A549 (cell line): Measurements from ENCODE around the gene TAS2R4. TPM values are rescaled to one million over a fixed set of nuclear protein-coding genes. Genes with fewer than 3 reads are reported as not detected.

Source experiments
- ATOH8 ChIP-seq: fragments of 250-450 bp; sonication (Bioruptor Pico); IDR thresholded peaks from 2 replicates; pipeline ENCODE4 v1.5.0; 2020; ENCODE audit warnings: low read depth, mild to moderate bottlenecking, moderate library complexity
- BHLHE40 ChIP-seq: IDR thresholded peaks from 2 replicates; pipeline ENCODE4 v1.6.1; 2012; ENCODE audit warnings: low read depth, low read length, inconsistent platforms
- CBX8 ChIP-seq: fragments of 200-600 bp; sonication (generic); IDR thresholded peaks from 2 replicates; pipeline ENCODE4 v1.6.1; 2016
- CEBPB ChIP-seq, 2 experiments: fragments of >200 bp in 1 of 2; sonication (Bioruptor Twin) in 1 of 2; formaldehyde crosslinking in 1 of 2; IDR thresholded peaks; 2 replicates each; pipeline ENCODE4 v1.6.1; 2012 to 2016
- CHD4 ChIP-seq: fragments of 200-600 bp; sonication (generic); IDR thresholded peaks from 2 replicates; pipeline ENCODE4 v1.6.1; 2016; ENCODE audit warnings: antibody characterized with exemption, mild to moderate bottlenecking, borderline replicate concordance
- EHF ChIP-seq: fragments of 250-450 bp; sonication (Bioruptor Pico); IDR thresholded peaks from 2 replicates; pipeline ENCODE4 v1.5.0; 2020; ENCODE audit warnings: mild to moderate bottlenecking
- ELK1 ChIP-seq: fragments of 150-350 bp; IDR thresholded peaks from 2 replicates; pipeline ENCODE4 v1.6.1; 2014; ENCODE audit warnings: low read depth, mild to moderate bottlenecking, low read length
- EP300 ChIP-seq, 2 experiments: fragments of >200 bp; sonication (Bioruptor Twin); formaldehyde crosslinking; IDR thresholded peaks; 2 replicates in 1 of 2; 3 replicates in 1 of 2; pipeline ENCODE4 v1.6.1; 2016 to 2017
- ESRRA ChIP-seq: fragments of 150-350 bp; IDR thresholded peaks from 2 replicates; pipeline ENCODE4 v1.6.1; 2014; ENCODE audit warnings: mild to moderate bottlenecking, low read length, borderline replicate concordance
- FOXS1 ChIP-seq: fragments of 250-450 bp; sonication (Bioruptor Pico); IDR thresholded peaks from 2 replicates; pipeline ENCODE4 v1.5.0; 2020; ENCODE audit warnings: mild to moderate bottlenecking, moderate library complexity
- HDAC2 ChIP-seq: fragments of 200-600 bp; sonication (generic); IDR thresholded peaks from 2 replicates; pipeline ENCODE4 v1.6.1; 2016
- HOXB13 ChIP-seq: fragments of 250-450 bp; sonication (Bioruptor Pico); IDR thresholded peaks from 2 replicates; pipeline ENCODE4 v1.5.0; 2020; ENCODE audit warnings: low read depth, mild to moderate bottlenecking, moderate library complexity
- HOXB5 ChIP-seq: fragments of 250-450 bp; sonication (Bioruptor Pico); IDR thresholded peaks from 2 replicates; pipeline ENCODE4 v1.5.0; 2020; ENCODE audit warnings: mild to moderate bottlenecking, moderate library complexity
- KDM5A ChIP-seq: fragments of 200-600 bp; sonication (generic); IDR thresholded peaks from 2 replicates; pipeline ENCODE4 v1.6.1; 2016; ENCODE audit warnings: antibody characterized with exemption, mild to moderate bottlenecking
- NFE2L2 ChIP-seq: fragments of 150-350 bp; conservative IDR thresholded peaks from 2 replicates; pipeline ENCODE4 v1.6.1; 2014; ENCODE audit warnings: low read length
- POLR2AphosphoS2 ChIP-seq: conservative IDR thresholded peaks from 2 replicates; pipeline ENCODE4 v1.6.1; 2012; ENCODE audit warnings: low read length, improper control_type of control experiment, inconsistent platforms
- RAD21 ChIP-seq, 2 experiments: fragments of >200 bp in 1 of 2; sonication (Bioruptor Twin) in 1 of 2; formaldehyde crosslinking in 1 of 2; IDR thresholded peaks in 1 of 2; conservative IDR thresholded peaks in 1 of 2; 2 replicates in 1 of 2; 3 replicates in 1 of 2; pipeline ENCODE4 v1.6.1; 2012 to 2018; ENCODE audit warnings: inconsistent platforms in 1 of 2
- RFX5 ChIP-seq: fragments of 450-650 bp; IDR thresholded peaks from 2 replicates; pipeline ENCODE4 v1.7.1; 2014; ENCODE audit warnings: antibody characterized with exemption, mild to moderate bottlenecking, moderate library complexity
- RNF2 ChIP-seq: fragments of 200-600 bp; sonication (generic); IDR thresholded peaks from 2 replicates; pipeline ENCODE4 v1.6.1; 2016; ENCODE audit warnings: low read depth, mild to moderate bottlenecking, antibody characterized with exemption, moderate library complexity, borderline replicate concordance
- SMC3 ChIP-seq: fragments of >200 bp; sonication (Bioruptor Twin); formaldehyde crosslinking; IDR thresholded peaks from 3 replicates; pipeline ENCODE4 v1.6.1; 2018; ENCODE audit warnings: inconsistent platforms
- TFCP2L1 ChIP-seq: fragments of 250-450 bp; sonication (Bioruptor Pico); IDR thresholded peaks from 2 replicates; pipeline ENCODE4 v1.5.0; 2021; ENCODE audit warnings: mild to moderate bottlenecking
- USF2 ChIP-seq: fragments of 450-650 bp; IDR thresholded peaks from 2 replicates; pipeline ENCODE4 v1.6.1; 2014; ENCODE audit warnings: antibody characterized with exemption
- ZC3H11A ChIP-seq: fragments of 450-650 bp; IDR thresholded peaks from 2 replicates; pipeline ENCODE4 v1.6.1; 2014; ENCODE audit warnings: antibody characterized with exemption, mild to moderate bottlenecking
- ZNF302 ChIP-seq: fragments of 250-450 bp; sonication (Bioruptor Pico); IDR thresholded peaks from 2 replicates; pipeline ENCODE4 v1.9.0; 2021; ENCODE audit warnings: inconsistent platforms, mild to moderate bottlenecking, moderate library complexity
- polyA plus RNA-seq, 4 experiments: library from polyadenylated mRNA; depleted of rRNA in 3 of 4; stranded (reverse); fragments of >200 nt; fragmentation: RNase III in 1 of 4; extraction: RNeasy Plus Mini Kit Qiagen cat#74134 plus additional on column Dnase treatment in 1 of 4; gene quantifications; 2 replicates in 3 of 4; 3 replicates in 1 of 4; pipeline ENCODE4 v1.2.3, GENCODE V29; 2011 to 2017
- TF ChIP-seq, protein P1 (sequence below): fragments of >200 bp; sonication (Bioruptor Twin); formaldehyde crosslinking; IDR thresholded peaks from 3 replicates; pipeline ENCODE4 v1.5.1; 2016

The TAS2R4 gene
- polyA plus RNA-seq, 2 of the 4 experiments (the other 2 are of a cell fraction): 0.21 to 1.1 TPM

GRCh38 chr7:141737836-141738591, 38.5 kb upstream of the TAS2R4 start, which contains the start of gene SSBP1 (continued):
- TF ChIP-seq ZNF302 (no peak), ELK1 (peak; percentile 49; the same call in 1 of the 2 replicates), HDAC2 (no peak), SMC3 (peak; percentile 87), HOXB13 (CRISPR knock-in tag) (no peak), ATOH8 (no peak), HOXB5 (CRISPR knock-in tag) (no peak), CHD4 (no peak), NFE2L2 (no peak), ZC3H11A (no peak), USF2 (0 out of 2 replicates have a peak, but pooled peaks have one; percentile 9), RAD21 (conservative IDR thresholded peaks at IDR 0.05 in 1 of 2, IDR thresholded peaks at IDR 0.05 in 1 of 2) (peak; percentile 57 to 77), FOXS1 (CRISPR knock-in tag) (0 out of 2 replicates have a peak, but pooled peaks have one; percentile 47), RFX5 (0 out of 2 replicates have a peak, but pooled peaks have one; percentile 11), TFCP2L1 (no peak), ESRRA (no peak), POLR2AphosphoS2 (no peak), EHF (CRISPR knock-in tag) (peak; percentile 65; the same call in 1 of the 2 replicates), BHLHE40 (no peak), RNF2 (no peak), CBX8 (no peak), EP300 (IDR thresholded peaks at IDR 0.05) (no peak), CEBPB (IDR thresholded peaks at IDR 0.05) (peak in 1 of 2 experiments; percentile 63; a peak in 2 of 4 replicates), KDM5A (peak; percentile 83)
- TF ChIP-seq, protein P1, sequence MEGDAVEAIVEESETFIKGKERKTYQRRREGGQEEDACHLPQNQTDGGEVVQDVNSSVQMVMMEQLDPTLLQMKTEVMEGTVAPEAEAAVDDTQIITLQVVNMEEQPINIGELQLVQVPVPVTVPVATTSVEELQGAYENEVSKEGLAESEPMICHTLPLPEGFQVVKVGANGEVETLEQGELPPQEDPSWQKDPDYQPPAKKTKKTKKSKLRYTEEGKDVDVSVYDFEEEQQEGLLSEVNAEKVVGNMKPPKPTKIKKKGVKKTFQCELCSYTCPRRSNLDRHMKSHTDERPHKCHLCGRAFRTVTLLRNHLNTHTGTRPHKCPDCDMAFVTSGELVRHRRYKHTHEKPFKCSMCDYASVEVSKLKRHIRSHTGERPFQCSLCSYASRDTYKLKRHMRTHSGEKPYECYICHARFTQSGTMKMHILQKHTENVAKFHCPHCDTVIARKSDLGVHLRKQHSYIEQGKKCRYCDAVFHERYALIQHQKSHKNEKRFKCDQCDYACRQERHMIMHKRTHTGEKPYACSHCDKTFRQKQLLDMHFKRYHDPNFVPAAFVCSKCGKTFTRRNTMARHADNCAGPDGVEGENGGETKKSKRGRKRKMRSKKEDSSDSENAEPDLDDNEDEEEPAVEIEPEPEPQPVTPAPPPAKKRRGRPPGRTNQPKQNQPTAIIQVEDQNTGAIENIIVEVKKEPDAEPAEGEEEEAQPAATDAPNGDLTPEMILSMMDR: peak; percentile 95
